HEK293T (cell line): ENCODE data around the gene PRIM2.
"Not testable (repeated sequence)": the region's sequence is repeated elsewhere in the genome, so short reads cannot be mapped to it uniquely, and the experiment has no call there.

Source experiments
- CTCF ChIA-PET: fragments of 350-600 bp; formaldehyde crosslinking; extraction: SDS; loops from one replicate; lab custom pipeline; 2021; ENCODE audit warnings: antibody characterized with exemption, inconsistent platforms; lab: Yijun Ruan, JAX
- POLR2A ChIA-PET: fragments of 350-600 bp; formaldehyde crosslinking; extraction: SDS; loops from one replicate; lab custom pipeline; 2020; ENCODE audit warnings: antibody characterized with exemption, inconsistent platforms; lab: Yijun Ruan, JAX
- DNase-seq: peaks from one replicate; pipeline ENCODE4 v3.0.0; 2012; ENCODE audit warnings: mixed read lengths; ENCODE audit errors: extremely low spot score
- ARNT ChIP-seq: fragments of 450-650 bp; IDR thresholded peaks from 2 replicates; pipeline ENCODE4 v1.6.1; 2017; ENCODE audit warnings: mild to moderate bottlenecking
- BHLHE40 ChIP-seq: fragments of 450-650 bp; IDR thresholded peaks from 2 replicates; pipeline ENCODE4 v1.6.1; 2016; ENCODE audit warnings: mild to moderate bottlenecking, moderate library complexity, borderline replicate concordance
- CTBP1 ChIP-seq: fragments of 450-650 bp; IDR thresholded peaks from 2 replicates; pipeline ENCODE4 v1.6.1; 2016; ENCODE audit warnings: borderline replicate concordance
- ELF4 ChIP-seq: fragments of 450-650 bp; IDR thresholded peaks from 2 replicates; pipeline ENCODE4 v1.6.1; 2017; ENCODE audit warnings: antibody characterized with exemption
- FOXA1 ChIP-seq: fragments of 450-650 bp; IDR thresholded peaks from 2 replicates; pipeline ENCODE4 v1.6.1; 2016; ENCODE audit warnings: mild to moderate bottlenecking
- FOXK2 ChIP-seq: fragments of 450-650 bp; IDR thresholded peaks from 2 replicates; pipeline ENCODE4 v1.6.1; 2016; ENCODE audit warnings: mild to moderate bottlenecking
- FOXM1 ChIP-seq: fragments of 450-650 bp; IDR thresholded peaks from 2 replicates; pipeline ENCODE4 v1.6.1; 2017; ENCODE audit warnings: mild to moderate bottlenecking, borderline replicate concordance
- HDGF ChIP-seq: fragments of 450-650 bp; IDR thresholded peaks from 2 replicates; pipeline ENCODE4 v1.6.1; 2017; ENCODE audit warnings: antibody characterized with exemption, borderline replicate concordance
- L3MBTL2 ChIP-seq: fragments of 450-650 bp; conservative IDR thresholded peaks from 2 replicates; pipeline ENCODE4 v1.6.1; 2016; ENCODE audit warnings: mild to moderate bottlenecking
- LEF1 ChIP-seq: fragments of 450-650 bp; IDR thresholded peaks from 2 replicates; pipeline ENCODE4 v1.6.1; 2017; ENCODE audit warnings: mild to moderate bottlenecking, borderline replicate concordance
- NFRKB ChIP-seq: fragments of 450-650 bp; IDR thresholded peaks from 2 replicates; pipeline ENCODE4 v1.6.1; 2016; ENCODE audit warnings: mild to moderate bottlenecking, moderate library complexity
- SP1 ChIP-seq: fragments of 450-650 bp; IDR thresholded peaks from 2 replicates; pipeline ENCODE4 v1.6.1; 2017
- SUZ12 ChIP-seq: fragments of 450-650 bp; IDR thresholded peaks from 2 replicates; pipeline ENCODE4 v1.6.1; 2016; ENCODE audit warnings: mild to moderate bottlenecking
- TARDBP ChIP-seq: fragments of 450-650 bp; IDR thresholded peaks from 2 replicates; pipeline ENCODE4 v1.6.1; 2016
- ZNF384 ChIP-seq: fragments of 450-650 bp; IDR thresholded peaks from 2 replicates; pipeline ENCODE4 v1.6.1; 2016
- TF ChIP-seq, protein P1 (sequence below): fragments of 450-650 bp; IDR thresholded peaks from 2 replicates; pipeline ENCODE4 v1.6.1; 2016

PRIM2 gene

DNA sequence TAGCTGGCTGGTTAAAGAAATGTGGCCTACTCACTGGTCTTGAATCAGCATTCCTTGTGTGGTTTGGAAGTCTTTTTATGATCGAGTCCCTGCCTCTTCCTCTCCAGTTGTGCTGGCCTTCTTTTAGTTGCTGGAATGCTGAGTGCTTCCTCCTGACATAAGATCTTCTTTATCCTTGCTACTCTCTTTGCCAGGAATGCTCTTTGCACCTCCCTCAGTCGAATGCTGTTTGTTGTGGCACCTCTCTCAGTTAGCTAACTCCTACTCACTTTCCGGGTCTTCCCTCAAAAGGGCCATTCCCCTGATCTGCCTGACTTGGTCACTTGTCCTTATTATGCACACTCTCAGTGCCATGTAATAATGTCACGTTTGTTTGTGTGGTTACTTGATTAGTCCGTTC, 146.4 kb downstream of the PRIM2 start:
- POLR2A ChIA-PET, DNase-seq, CTCF ChIA-PET: not testable (repeated sequence)

DNA sequence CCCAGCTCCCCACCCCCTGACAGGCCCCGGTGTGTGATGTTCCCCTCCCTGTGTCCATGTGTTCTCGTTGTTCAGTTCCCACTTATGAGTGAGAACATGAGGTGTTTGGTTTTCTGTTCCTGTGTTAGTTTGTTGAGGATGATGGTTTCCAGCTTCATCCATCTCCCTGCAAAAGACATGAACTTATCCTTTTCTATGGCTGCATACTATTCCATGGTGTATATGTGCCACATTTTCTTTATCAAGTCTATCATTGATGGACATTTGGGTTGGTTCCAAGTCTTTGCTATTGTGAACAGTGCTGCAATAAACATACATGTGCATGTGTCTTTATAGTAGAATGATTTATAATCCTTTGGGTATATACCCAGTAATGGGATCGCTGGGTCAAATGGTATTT, 148.5 kb downstream of the PRIM2 start:
- DNase-seq, CTCF ChIA-PET, POLR2A ChIA-PET: not testable (repeated sequence)

DNA sequence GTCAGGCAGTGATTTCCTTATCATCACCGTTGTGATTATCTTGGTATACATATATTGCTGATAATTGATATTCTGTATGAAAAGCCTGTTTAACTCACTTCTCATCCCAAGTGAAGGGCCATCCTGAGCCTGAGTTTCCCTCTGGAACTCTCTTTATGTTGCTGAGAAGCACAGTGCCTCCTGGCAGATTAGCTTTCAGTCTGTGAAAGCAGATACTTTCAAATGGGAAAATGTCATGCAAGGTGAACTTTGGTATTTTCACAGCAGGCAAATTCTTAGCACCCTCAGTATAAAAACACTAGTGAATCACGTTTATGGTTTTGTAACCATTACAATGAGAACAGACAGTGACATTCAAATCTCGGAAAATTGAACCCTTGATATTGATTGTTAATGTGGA, 151.6 kb downstream of the PRIM2 start:
- CTCF ChIA-PET: no interaction called here
- TF ChIP-seq, protein P1, sequence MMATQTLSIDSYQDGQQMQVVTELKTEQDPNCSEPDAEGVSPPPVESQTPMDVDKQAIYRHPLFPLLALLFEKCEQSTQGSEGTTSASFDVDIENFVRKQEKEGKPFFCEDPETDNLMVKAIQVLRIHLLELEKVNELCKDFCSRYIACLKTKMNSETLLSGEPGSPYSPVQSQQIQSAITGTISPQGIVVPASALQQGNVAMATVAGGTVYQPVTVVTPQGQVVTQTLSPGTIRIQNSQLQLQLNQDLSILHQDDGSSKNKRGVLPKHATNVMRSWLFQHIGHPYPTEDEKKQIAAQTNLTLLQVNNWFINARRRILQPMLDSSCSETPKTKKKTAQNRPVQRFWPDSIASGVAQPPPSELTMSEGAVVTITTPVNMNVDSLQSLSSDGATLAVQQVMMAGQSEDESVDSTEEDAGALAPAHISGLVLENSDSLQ: no peak
- no peak for TF ChIP-seq LEF1
- TF ChIP-seq HDGF: no peak
- no peak for TF ChIP-seq L3MBTL2
- TF ChIP-seq NFRKB: no peak
- TF ChIP-seq CTBP1: no peak
- no peak for TF ChIP-seq ELF4
- TF ChIP-seq SUZ12: no peak
- no peak for TF ChIP-seq ZNF384
- no peak for TF ChIP-seq FOXM1
- TF ChIP-seq FOXK2: no peak
- TF ChIP-seq SP1: no peak
- no peak for TF ChIP-seq FOXA1
- TF ChIP-seq ARNT: no peak
- no peak for TF ChIP-seq BHLHE40
- TF ChIP-seq TARDBP: no peak

DNA sequence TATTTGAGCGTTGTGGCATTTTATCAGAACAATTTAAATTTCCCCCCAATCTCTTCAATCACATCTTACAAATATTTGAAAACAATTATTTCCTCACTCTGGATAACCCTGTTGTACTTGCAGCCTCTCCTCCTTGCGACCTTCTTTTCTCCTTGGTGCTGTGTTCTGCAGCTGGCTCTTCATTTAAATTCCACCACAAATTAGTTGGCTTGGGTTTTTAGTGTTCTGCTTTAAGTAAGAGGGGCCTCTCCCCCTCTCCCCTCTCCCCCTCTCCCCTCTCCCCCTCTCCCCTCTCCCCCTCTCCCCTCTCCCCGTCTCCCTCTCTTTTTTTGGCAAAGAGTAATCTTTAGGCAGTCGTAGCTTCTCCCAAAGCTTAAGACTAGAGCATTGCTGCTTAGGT, 152.7 kb downstream of the PRIM2 start:
- DNase-seq, CTCF ChIA-PET, POLR2A ChIA-PET: not testable (repeated sequence)

More for the DNA sequence above, 151.6 kb downstream of the PRIM2 start:
- DNase-seq: no peak
- POLR2A ChIA-PET: no interaction called here

DNA sequence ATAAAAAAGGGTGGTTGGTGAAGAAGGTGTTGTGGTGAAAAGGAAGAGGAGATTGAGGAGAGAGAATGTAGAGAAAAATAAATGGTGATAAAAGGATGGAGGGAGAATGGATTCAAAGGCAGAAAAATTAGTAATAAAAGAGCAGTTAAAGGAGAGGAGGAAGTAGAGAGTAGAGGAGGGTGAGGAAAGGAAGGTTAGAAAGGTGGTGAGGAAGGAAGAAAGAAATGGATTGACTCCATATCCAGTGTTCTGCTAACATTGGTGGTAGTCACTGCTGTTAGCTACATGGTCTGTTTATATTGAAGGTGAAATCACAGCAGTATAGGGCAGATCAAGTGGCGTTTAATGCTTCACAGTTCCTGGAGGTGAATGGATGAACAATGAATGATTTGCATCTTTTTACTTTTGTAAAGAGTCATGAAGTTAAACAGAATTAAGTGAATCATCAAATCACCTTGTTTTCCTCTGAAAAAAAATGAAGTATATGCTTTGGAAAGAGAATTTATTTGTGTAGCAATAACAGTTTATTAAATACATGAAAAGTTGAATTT, 154.0 kb downstream of the PRIM2 start:
- POLR2A ChIA-PET, DNase-seq, CTCF ChIA-PET: not testable (repeated sequence)

DNA sequence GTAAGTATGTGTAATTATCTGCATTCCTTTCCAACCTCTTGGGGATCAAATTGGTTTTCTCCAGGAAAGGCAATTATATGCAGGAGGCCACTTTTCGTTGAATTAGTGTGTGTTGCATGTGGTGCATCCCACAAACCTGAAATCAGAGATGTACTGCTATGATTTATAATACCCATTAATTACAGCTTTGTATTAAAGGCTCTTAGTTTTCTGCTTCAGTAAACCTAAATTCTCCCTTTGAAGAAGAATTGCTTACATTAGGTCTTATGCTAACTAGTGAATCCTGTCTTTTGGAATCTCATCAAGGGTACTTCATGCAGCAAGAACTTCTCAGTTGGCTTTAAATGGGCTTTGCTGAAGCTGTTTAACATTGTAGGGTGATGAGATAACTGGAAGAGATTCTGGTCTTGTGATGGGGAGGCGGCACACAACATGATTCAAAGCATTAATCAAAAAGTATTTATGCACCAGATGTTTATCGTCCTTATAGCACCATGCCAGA, 155.5 kb downstream of the PRIM2 start:
- CTCF ChIA-PET, POLR2A ChIA-PET, DNase-seq: not testable (repeated sequence)

DNA sequence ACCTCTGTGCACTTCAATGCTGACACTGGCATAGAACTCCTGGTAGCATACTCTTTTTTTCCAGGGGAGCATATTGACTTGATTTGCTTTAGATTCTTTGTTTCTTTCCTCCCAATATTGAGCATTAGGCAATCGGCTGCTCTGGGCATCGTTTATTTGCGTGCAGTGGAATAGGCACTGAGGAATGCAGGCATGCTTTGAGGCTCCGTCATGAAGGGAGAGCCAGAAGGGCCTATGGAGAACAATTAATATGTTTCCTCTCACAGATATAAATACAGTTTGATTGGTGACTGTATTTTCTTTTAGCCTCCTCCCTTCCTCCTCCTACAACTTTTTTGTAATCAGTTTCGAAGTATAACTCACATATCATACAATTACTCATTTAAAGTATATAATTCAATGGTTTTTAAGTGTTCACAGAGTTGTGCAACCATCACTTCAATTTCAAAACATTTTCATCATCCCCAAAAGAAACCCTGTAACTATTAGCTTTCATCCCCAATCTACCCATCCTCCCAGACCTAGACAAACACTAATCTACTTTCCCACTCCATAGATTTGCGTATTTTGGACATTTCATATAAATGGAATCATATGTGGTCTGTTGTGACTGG, 157.5 kb downstream of the PRIM2 start:
- CTCF ChIA-PET, POLR2A ChIA-PET, DNase-seq: not testable (repeated sequence)

DNA sequence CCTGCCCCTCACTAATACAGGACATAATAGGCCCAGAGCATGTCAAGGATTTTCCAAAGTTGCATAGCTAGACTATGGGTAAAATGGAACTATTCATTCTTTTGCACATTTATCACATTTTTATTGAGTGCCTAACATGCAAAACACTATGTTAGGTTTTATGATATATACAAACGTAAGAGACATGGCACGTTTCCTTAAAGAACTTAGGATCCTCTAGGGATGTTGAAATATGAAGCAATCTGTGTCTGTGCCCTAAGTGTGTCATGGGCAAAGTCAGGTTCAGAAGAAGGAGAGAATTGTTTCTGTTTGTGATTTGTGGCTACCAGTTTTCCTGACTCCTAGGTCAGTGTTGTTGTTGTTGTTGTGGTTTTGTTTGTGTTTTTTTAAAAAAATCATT, 158.2 kb downstream of the PRIM2 start:
- CTCF ChIA-PET, POLR2A ChIA-PET, DNase-seq: not testable (repeated sequence)

DNA sequence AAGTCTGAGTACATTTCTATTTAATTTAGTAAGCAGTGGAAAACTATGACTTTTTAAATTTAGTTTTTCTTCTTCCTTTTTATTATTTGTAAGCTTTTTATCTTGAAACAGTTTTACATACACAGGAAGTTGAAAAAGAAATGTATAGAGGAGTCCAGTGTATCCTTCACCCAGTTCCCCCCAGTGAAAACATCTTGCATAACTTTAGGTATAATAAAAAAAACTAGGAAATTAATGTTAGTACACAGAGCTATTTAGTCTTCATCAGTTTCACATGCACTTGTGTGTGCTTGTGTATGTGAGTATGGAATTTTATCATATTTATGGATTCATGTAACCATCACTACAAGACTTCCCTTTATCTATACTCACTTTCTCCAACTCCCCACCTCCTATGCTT, 162.8 kb downstream of the PRIM2 start:
- DNase-seq, POLR2A ChIA-PET, CTCF ChIA-PET: not testable (repeated sequence)

DNA sequence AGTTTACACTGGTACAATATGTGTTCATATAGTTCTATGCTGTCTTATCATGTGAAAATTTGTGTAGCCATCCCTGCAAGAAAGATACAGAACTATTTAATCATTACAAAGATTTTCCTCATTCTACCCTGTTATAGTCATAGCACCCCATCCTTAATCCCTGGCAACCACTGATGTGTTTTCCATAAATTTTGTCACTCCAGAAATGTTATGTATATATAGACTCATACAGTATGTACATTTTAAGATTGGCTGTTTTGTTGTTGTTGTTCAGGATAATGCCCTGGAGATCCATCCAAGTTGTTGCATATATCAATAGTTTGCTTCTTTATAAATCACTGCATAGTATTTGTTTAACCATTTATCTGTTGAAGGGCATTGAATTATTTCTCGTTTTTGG, 163.7 kb downstream of the PRIM2 start:
- POLR2A ChIA-PET, CTCF ChIA-PET, DNase-seq: not testable (repeated sequence)

DNA sequence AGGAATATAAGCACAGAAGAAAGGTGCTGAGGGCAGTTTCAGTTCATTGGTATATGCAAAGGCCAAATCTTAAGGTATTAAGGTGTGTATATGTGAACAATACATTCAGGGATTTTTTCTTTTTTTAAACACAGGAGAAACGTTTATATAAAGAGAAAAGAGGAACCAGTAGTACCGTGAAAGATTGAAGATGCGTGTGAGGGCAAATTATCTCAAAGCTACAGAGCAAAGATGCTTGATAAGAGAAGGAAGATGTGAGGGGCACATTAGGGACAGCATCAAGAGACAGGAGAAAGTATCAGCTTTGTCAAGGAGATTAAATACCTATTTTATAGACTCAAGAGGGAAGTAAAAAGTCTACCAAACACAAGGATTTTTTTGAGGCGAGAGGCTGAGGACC, 165.0 kb downstream of the PRIM2 start:
- CTCF ChIA-PET, POLR2A ChIA-PET, DNase-seq: not testable (repeated sequence)

DNA sequence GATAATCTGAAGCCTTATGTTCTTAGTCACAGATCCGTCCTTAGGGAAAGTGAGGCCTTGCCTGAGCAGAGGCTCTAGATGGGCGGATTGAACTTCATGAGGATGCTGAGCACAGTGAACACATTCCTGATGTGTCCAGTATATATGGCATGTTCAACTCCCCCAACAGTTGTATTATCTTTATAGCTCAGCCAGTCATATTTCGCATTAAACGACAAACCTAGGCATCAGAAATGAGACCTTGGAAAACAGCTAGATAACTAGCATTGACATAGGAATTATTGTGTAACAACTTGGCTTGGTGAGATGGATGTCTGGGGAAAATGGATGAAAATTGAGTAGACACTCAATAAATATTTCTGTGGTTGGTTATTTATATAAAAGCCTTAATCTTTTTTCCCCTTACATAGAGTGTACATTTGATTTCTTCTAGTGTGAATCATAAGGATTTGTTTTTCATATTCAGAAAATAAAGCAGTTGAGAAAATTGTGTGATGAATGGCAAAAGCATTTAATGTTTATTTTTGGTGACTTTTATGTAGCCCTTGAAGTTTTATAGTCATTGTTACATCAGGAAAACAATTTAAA, 169.2 kb downstream of the PRIM2 start:
- DNase-seq, POLR2A ChIA-PET, CTCF ChIA-PET: not testable (repeated sequence)

DNA sequence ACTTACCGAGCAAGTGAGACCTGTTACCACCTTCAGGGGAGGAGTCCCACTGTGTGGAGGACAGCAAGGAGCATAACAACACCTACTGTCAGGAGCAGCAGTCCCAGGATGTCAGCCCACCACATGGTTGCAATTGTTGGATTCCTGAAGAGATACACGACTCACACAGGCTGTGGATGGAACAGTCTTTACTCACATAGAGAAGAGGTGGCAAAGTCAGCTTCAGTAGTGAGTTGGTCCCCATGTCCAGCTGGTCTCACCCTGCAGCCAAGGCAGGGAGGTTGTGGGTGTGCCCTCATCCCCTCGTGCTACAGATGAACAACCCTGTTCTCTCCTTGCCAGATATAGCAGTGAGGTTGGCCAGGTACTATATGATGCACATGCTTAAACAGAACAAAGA, 171.1 kb downstream of the PRIM2 start:
- POLR2A ChIA-PET, DNase-seq, CTCF ChIA-PET: not testable (repeated sequence)

DNA sequence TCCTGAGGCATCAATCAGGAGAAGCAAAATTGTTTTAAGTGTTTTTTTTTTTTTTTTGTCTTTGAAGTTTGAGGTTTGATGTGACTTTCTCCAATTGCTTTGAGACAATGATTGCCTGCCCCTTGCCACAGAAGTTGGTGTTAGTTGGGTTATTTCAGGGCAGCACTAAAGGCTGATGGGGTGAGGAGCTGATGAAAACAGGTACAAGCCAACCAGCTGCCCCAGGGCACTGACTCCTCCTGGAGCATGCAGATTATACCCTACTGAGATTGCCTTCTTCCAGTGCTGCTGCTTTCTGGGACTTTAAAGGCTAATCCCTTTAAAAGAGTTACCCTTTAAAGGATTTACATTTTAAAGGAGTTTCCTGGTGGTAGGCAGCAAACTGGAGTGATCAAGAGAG, 172.5 kb downstream of the PRIM2 start:
- CTCF ChIA-PET: interaction anchor here (0.7 kb wide), 1 partner anchor 925 kb away, joined by 5 read pairs; no protein-coding TSS in a partner anchor
- DNase-seq, POLR2A ChIA-PET: not testable (repeated sequence)

DNA sequence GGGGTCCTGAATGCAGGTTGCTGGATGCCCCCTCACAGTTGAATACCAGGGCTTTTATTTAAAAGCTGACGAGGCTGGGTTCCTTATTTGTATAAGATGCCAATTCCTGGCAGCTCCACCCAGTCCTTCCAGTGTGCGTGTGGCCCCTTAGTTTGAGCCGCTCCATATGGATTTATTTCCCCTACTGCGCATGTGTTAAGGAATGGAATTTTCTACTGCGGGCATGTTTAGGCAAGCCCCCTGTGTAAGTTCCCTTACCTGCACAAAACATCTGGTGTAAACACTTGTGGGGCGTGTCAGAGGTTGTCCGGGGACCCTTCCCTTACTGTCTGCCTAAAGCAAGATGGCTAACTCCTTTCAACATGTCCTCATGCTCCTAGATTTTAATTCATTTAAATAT, 174.4 kb downstream of the PRIM2 start:
- DNase-seq, POLR2A ChIA-PET, CTCF ChIA-PET: not testable (repeated sequence)
